IPS DF 4.7 (cell line): ENCODE results near the gene BRINP2.

Experiments used
- DNase-seq: peaks from one replicate; pipeline ENCODE4 v3.0.0-alpha.2; 2013; ENCODE audit warnings: low spot score; ENCODE audit errors: extremely low read depth

Gene BRINP2

GRCh38 chr1:177223359-177223758 is 52.6 kb downstream of the BRINP2 start:
- DNase-seq, result no peak

- no peak for DNase-seq
These were observed 57.4 kb downstream of the BRINP2 start for GRCh38 chr1:177227978-177228692.

DNA sequence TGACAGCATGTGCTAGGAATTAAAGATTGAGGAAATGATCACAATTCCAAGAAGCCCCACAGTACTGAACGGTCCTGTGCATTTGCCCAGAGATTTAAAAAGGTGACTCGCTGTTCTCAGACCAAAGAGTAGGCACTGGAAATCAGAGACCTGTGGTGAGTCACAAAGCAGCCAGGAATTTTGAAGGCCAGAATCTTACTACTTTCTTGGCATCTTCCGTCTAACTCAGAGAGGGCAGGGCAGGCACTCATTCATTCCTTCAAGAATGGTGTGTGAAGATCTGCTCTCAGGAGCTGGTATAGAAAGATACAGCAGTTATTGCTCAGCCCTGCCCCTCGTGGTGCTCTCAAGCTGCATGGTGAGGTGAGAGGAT is 57.9 kb downstream of the BRINP2 start:
- no peak for DNase-seq

GRCh38 chr1:177229781-177230180 is 59.0 kb downstream of the BRINP2 start:
- DNase-seq, result no peak

DNA sequence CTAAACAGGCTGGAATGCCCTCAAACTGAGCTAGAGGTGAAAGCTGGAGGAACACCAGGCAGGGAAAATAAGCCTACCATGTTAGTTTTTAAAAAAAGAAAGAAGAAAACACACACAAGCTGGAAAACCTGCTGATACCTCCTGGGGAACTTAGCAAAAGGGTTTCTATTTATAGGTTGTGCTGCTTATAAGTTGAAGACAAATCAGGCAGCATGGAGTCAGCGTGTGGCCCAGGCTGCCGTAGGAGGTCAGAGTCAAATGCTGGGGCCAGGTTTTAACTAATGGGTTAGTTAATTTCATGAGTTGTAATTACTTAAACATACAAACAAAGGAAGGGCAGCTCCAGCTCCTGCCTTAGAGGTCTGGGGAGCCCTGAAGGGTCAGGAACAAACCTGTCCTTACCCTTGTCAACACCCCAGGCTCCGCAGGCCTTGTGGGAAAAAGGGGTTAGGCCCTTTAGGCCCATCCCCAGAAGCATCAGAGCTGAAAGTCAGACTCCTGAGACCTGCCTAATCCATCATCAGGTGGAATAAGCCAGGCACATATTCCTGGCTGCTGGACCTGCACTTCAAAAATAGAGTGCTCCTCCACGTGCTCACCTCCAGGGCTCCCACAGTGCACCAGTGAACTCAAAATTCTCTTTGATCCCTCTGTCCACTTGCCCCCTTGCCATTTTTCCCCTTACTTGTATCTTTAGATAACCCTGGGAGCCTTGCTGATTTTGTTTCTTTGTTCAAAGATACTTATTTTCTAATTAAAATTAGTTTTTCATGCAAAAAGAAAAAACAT is 59.7 kb downstream of the BRINP2 start:
- no peak for DNase-seq

DNA sequence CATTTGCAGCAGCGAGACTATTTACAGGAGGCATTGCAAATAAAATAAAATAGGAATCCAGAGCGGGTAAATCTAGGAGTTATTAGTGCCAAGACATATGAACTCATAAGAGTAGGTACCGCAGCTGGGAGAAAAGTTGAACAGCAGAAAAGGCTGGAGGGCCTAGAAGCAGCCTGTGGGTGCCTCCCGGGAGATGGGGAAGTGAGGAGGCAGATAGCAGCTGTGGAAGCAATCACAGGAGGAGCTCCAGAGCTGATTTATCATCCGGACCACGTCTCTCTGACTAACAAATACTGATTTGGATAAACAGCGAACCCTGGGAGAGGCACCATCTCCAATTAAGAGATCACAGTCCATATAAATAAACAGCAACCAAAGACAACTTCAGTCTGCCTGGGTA is 64.6 kb downstream of the BRINP2 start:
- no peak for DNase-seq

- DNase-seq, result no peak
These were observed 66.2 kb downstream of the BRINP2 start for GRCh38 chr1:177236962-177237361.

GRCh38 chr1:177238967-177239366 is 68.2 kb downstream of the BRINP2 start:
- DNase-seq, result no peak

DNA sequence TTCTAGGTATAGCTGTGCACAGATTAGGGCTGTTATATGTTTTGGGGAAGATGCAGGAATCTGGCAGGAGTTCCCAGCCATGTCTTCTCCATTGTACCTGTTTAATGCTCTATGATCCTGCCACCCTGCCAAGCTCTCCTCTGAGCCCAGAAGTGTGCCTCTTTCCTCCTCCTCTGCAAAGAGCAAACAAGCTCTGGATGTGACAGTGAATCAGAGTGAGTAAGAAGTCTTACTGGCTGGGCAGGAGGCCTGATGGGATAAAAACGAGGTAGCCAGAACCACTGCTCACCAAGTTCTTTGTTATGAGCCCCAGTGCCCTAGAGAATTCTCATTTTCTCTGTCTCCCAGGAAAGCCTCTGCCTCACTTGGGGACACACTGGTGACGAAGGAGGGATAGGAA is 69.0 kb downstream of the BRINP2 start:
- no peak for DNase-seq

DNA sequence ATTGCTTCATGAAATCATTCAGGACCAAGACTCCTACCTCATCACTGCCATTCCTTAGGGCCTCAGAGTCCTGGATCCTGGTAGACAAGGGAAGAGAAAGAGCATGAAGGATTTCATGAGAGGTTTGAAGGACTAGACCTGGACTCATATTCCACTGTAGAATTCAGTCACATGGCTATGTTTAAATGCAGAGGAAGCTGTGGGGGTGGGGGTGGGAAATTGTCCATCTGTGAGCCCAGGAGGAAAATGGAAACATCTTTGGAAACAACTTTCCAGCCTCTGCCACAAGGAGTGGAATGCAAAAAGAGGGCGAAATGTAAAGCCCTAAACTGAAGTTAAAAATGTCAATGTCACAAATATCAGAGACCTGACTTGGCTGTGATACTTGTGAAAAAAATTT is 73.0 kb downstream of the BRINP2 start:
- DNase-seq, result no peak

- no peak for DNase-seq
These were observed 76.2 kb downstream of the BRINP2 start for GRCh38 chr1:177246710-177247580.

DNA sequence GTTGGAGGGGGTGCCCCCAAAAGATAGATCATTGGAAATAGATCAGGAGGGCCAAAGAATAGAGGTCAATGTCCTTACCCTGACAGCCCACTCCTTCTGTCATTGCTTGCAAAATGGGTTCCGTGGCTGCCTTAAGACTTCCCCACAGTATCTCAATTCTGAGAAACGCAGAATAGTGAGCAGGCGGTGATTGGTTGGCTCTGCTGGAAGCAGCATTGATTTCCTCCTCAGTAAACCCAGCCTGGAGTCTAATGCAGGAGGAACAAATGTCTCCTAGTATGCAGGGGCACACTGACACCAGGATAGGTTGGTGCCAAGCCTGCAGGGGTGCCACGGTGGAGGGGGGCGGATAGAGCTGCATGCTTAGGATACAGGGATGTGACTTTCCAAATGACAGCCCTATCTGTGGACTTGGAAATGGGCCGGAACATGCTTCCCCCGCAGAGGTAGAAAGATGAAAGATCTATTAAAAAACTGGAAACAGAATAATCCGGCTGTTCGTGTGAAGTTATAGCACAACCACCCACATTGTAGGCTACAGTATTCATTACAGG is 76.9 kb downstream of the BRINP2 start:
- DNase-seq, result no peak

DNA sequence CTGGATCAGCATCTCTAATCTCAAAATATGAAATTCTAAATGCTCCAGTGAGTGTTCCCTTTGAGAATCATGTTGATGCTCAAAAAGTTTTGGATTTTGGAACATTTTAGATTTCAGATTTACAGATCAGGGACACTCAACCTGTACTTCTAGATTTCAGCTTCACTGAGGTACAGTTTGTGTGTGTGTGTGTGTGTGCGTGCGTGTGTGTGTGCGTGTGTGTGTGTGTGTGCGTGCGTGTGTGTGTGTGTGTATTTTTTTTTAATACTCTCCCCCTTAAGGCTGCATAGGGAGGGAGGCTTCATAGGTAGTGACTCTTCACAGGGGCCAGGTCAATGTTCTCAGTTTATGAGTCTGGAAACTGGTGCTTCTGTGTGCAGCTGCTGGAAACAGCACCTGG is 77.5 kb downstream of the BRINP2 start:
- no peak for DNase-seq

DNA sequence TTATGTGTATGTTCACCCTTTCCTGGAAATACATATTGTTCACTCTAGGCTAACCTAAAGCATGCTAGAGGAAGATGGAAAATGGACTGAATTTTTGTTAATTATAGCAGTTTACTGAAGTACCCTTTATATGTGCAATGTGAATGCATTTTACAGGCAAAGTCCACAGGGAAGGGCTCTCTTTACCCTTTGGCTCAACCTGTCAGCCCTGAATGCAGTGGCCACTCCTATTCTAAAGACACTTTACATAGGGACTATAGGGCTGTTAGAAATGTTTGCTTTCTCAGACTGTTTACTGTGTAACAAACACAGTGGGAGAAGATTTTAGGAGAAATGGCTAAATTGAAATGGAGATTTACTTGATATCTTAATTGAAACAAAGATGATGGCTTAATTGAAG is 78.5 kb downstream of the BRINP2 start:
- no peak for DNase-seq

GRCh38 chr1:177252877-177253276 is 82.1 kb downstream of the BRINP2 start:
- no peak for DNase-seq

DNA sequence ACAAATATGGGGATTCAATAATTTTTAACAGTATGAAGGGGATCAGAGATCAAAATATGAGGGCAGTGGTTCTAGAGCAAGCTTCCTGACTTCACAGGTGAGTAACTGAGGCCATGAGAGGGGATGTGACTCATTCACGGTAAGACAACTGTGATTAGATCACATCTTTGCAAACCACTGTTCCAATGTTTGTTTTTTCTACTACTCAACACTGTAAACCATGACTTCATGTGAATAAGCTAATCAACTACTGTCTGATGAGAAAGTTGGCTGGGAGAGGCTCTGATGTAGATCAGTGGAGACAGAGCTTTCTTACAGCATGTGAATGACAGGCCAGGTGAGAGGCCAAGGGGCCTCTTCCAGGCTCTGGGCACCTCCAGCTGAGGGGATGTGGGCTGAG is 84.7 kb downstream of the BRINP2 start:
- no peak for DNase-seq

DNA sequence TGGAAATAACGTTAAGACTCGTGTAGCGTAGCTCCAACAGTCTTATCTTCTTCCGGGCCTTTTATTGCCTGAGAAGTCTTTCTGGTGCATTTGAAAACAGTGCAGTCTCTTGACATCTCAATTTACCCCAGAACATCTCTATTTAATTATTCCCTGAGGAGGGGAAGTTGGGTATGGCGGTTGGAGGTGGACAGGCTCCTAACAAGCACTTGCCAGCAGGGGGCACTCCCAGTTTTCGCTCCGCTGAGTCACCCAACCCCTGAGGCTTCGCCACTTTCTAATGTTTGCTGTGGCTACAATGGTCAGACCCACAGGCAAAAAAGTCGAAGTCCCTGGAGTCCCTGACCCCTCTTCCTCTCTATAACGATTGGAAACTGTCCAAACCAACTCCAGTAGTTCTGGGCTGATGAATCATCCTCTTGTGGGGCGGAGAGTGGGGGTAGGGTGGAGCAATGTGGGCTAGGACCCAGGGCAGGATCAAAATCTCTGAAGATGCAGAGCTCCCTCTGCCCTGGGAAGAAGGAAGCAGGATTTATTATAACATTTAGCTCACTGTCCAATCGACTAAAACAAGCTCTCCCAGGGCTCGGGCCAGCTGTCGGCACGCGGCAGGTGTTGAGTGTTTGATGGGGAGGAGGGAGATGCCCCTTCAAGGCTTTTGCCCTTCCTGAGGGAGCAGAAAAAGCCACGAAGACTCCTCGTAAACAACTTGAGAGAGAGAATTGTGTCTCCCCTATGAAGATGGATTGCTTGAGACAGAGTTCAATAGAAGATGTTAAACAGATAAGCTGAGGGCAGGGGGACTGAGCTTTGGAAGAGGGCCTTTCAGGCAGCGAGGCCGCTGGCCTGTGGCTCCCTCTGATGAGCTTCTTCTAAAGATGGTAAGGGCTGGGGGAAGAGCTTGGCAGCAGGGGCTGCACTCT is 85.7 kb downstream of the BRINP2 start:
- DNase-seq, result peak; percentile 33

DNA sequence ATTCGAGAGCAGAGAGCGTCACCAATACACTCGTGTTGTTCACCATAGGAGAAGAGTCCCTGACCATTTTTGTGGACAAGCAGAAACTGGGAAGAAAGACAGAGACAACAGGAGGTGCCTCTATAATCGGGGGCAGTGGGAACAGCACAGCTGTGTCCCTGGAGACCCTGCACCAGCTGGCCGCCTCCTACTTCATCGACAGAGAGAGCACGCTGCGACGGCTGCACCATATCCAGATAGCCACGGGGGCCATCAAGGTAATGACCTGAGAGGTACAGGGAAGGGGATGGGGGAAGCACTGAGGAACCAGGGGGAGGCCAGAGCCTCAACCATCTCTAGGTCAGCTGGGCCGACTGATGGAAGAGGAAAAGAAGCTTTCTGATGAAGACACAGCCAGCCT is 86.4 kb downstream of the BRINP2 start:
- DNase-seq, result no peak

GRCh38 chr1:177257576-177257975 is 86.8 kb downstream of the BRINP2 start:
- no peak for DNase-seq

DNA sequence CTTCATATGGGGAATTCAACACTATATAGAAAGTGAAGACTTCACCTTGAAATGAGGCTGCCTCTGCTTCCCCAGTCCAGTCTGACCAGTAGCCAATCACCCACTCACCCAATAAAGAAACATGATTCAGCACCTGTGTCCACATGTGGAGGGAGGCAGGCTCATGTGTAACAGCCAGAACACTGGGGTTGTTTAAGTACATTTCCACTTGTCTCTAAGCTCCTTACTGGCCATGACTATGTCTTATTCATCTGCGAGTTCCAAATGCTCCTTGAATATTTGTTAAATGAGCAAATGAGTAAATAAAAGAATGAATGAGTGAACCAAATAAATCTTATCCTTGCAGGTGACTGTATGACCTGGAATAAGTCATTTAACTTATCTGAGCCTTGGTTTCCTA is 100.1 kb downstream of the BRINP2 start:
- DNase-seq, result no peak

DNA sequence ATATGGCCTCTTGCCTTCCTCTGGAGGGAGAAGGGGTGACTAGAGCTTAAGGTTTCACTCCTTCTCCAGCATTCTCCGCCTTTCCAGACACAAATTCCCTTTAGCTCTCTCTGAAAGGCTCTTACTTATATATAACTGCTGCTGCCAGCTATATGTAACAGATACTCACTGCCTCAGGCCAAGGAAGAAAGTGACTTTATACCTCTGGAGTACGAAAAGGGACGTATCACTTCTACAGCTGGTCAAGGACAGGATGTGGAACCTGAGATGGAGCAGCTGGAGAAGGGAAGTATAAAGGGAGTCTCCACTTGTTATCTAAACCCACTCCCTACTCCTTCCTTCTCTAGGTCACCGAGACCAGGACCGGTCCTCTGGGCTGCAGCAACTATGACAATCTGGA is 102.4 kb downstream of the BRINP2 start:
- no peak for DNase-seq
